HEK293 (cell line): Measurements from ENCODE around the gene CCDC116.

ENCODE experiments used
- CTCF ChIA-PET: fragments of 350-600 bp; formaldehyde crosslinking; extraction: SDS; loops from one replicate; lab custom pipeline; 2021; ENCODE audit warnings: antibody characterized with exemption; lab: Yijun Ruan, JAX
- POLR2A ChIA-PET: fragments of 300-600 bp; formaldehyde crosslinking; extraction: SDS; loops from one replicate; lab custom pipeline; 2020; ENCODE audit warnings: antibody characterized with exemption, inconsistent platforms; lab: Yijun Ruan, JAX
- H3K27ac ChIP-seq: fragments of 200-500 bp; sonication (Bioruptor generic); 2 replicates; pipeline ENCODE4 v1.5.1; 2014; ENCODE audit warnings: low read depth, low read length, control low read depth, inconsistent platforms; ENCODE audit errors: extremely low read depth
- H3K36me3 ChIP-seq, 2 experiments: fragments of 200-500 bp in 1 of 2; sonication (Bioruptor generic) in 1 of 2; 1 replicate in 1 of 2; 2 replicates in 1 of 2; pipeline ENCODE4 v1.5.1; 2014 to 2017; ENCODE audit warnings: inconsistent platforms in 2 of 2, low read length in 2 of 2; ENCODE audit not compliant: control insufficient read depth in 2 of 2, insufficient read depth in 1 of 2
- H3K4me1 ChIP-seq: fragments of 200-500 bp; sonication (Bioruptor generic); 2 replicates; pipeline ENCODE4 v1.5.1; 2014; ENCODE audit warnings: mild to moderate bottlenecking, low read length, inconsistent platforms; ENCODE audit not compliant: control insufficient read depth, insufficient read depth
- H3K4me3 ChIP-seq: 2 replicates; pipeline ENCODE4 v1.5.1; 2011; ENCODE audit warnings: low read depth, mild to moderate bottlenecking, control low read depth, low read length, moderate library complexity
- H3K9me3 ChIP-seq: fragments of 200-500 bp; sonication (Bioruptor generic); 2 replicates; pipeline ENCODE4 v1.5.1; 2014; ENCODE audit warnings: low read depth, low read length, inconsistent platforms; ENCODE audit not compliant: control insufficient read depth, insufficient read depth
- BCL11A ChIP-seq: fragments of 450-650 bp; formaldehyde crosslinking; IDR thresholded peaks from 2 replicates; pipeline ENCODE4 v1.5.1; 2016; ENCODE audit warnings: low read depth, missing biosample characterization, missing genetic modification characterization
- GLIS2 ChIP-seq: fragments of 450-650 bp; formaldehyde crosslinking; IDR thresholded peaks from 2 replicates; pipeline ENCODE4 v1.5.1; 2016; ENCODE audit warnings: missing biosample characterization, missing genetic modification characterization
- HOXD13 ChIP-seq: sonication (generic); formaldehyde crosslinking; IDR thresholded peaks from 2 replicates; pipeline ENCODE4 v1.8.0; 2022; ENCODE audit warnings: missing genetic modification reagents, borderline replicate concordance
- KLF1 ChIP-seq: fragments of 450-650 bp; formaldehyde crosslinking; IDR thresholded peaks from 2 replicates; pipeline ENCODE4 v1.5.1; 2016; ENCODE audit warnings: missing biosample characterization, missing genetic modification characterization
- KLF10 ChIP-seq: fragments of 450-650 bp; IDR thresholded peaks from 2 replicates; pipeline ENCODE4 v1.5.1; 2018; ENCODE audit warnings: missing biosample characterization, mild to moderate bottlenecking, missing genetic modification characterization
- KLF17 ChIP-seq: fragments of 450-650 bp; formaldehyde crosslinking; IDR thresholded peaks from 2 replicates; pipeline ENCODE4 v1.5.1; 2016; ENCODE audit warnings: missing biosample characterization, missing genetic modification characterization
- MEIS1 ChIP-seq: sonication (generic); formaldehyde crosslinking; IDR thresholded peaks from 2 replicates; pipeline ENCODE4 v1.8.1; 2022; ENCODE audit warnings: missing genetic modification reagents, mild to moderate bottlenecking, borderline replicate concordance
- MYNN ChIP-seq: fragments of 450-650 bp; formaldehyde crosslinking; IDR thresholded peaks from 2 replicates; pipeline ENCODE4 v1.5.1; 2016; ENCODE audit warnings: missing biosample characterization, missing genetic modification characterization, borderline replicate concordance
- PRDM10 ChIP-seq: fragments of 450-650 bp; formaldehyde crosslinking; IDR thresholded peaks from 2 replicates; pipeline ENCODE4 v1.5.1; 2016; ENCODE audit warnings: missing biosample characterization, missing genetic modification characterization
- SCRT2 ChIP-seq: fragments of 450-650 bp; formaldehyde crosslinking; IDR thresholded peaks from 2 replicates; pipeline ENCODE4 v1.5.1; 2016; ENCODE audit warnings: missing biosample characterization, missing genetic modification characterization
- SP2 ChIP-seq: fragments of 450-650 bp; formaldehyde crosslinking; IDR thresholded peaks from 2 replicates; pipeline ENCODE4 v1.5.1; 2016; ENCODE audit warnings: missing biosample characterization, missing genetic modification characterization
- YY1 ChIP-seq: fragments of 450-650 bp; formaldehyde crosslinking; IDR thresholded peaks from 2 replicates; pipeline ENCODE4 v1.5.1; 2018; ENCODE audit warnings: missing biosample characterization, missing genetic modification characterization
- ZBTB10 ChIP-seq: fragments of 450-650 bp; formaldehyde crosslinking; IDR thresholded peaks from 2 replicates; pipeline ENCODE4 v1.5.1; 2016; ENCODE audit warnings: missing biosample characterization, missing genetic modification characterization
- ZBTB48 ChIP-seq: fragments of 450-650 bp; formaldehyde crosslinking; IDR thresholded peaks from 2 replicates; pipeline ENCODE4 v1.5.1; 2016; ENCODE audit warnings: missing biosample characterization, missing genetic modification characterization
- ZBTB7A ChIP-seq: fragments of 450-650 bp; formaldehyde crosslinking; IDR thresholded peaks from 2 replicates; pipeline ENCODE4 v1.5.1; 2016; ENCODE audit warnings: low read depth, missing biosample characterization, missing genetic modification characterization
- ZBTB8A ChIP-seq: fragments of 450-650 bp; formaldehyde crosslinking; IDR thresholded peaks from 2 replicates; pipeline ENCODE4 v1.5.1; 2016; ENCODE audit warnings: missing biosample characterization, missing genetic modification characterization
- ZNF324 ChIP-seq: fragments of 450-650 bp; formaldehyde crosslinking; IDR thresholded peaks from 2 replicates; pipeline ENCODE4 v1.5.1; 2016; ENCODE audit warnings: missing biosample characterization, missing genetic modification characterization
- ZNF341 ChIP-seq: fragments of 450-650 bp; formaldehyde crosslinking; IDR thresholded peaks from 2 replicates; pipeline ENCODE4; 2016; ENCODE audit warnings: low read depth, missing biosample characterization, missing genetic modification characterization
- ZNF501 ChIP-seq: fragments of 450-650 bp; formaldehyde crosslinking; IDR thresholded peaks from 2 replicates; pipeline ENCODE4 v1.5.1; 2016; ENCODE audit warnings: missing biosample characterization, missing genetic modification characterization
- ZNF561 ChIP-seq: fragments of 450-650 bp; IDR thresholded peaks from 2 replicates; pipeline ENCODE4 v1.5.1; 2018; ENCODE audit warnings: missing biosample characterization, missing genetic modification characterization, borderline replicate concordance
- ZNF600 ChIP-seq: fragments of 450-650 bp; formaldehyde crosslinking; IDR thresholded peaks from 2 replicates; pipeline ENCODE4 v1.5.1; 2016; ENCODE audit warnings: missing biosample characterization, missing genetic modification characterization
- ZNF792 ChIP-seq: fragments of 450-650 bp; formaldehyde crosslinking; IDR thresholded peaks from 2 replicates; pipeline ENCODE4 v1.5.1; 2016; ENCODE audit warnings: missing biosample characterization, missing genetic modification characterization

Gene CCDC116

GRCh38 chr22:21652547-21653545 is 20.3 kb downstream of the CCDC116 start:
- H3K9me3 ChIP-seq: no peaks in the 10 kb centered on the region
- H3K4me1 ChIP-seq: no peaks in the 10 kb centered on the region
- H3K27ac ChIP-seq: peak overlapping the region; percentile 48; the same call in 1 of the 2 replicates
- H3K4me3 ChIP-seq: peak overlapping the region; percentile 83
- CTCF ChIA-PET: interaction anchor here (1.2 to 4.8 kb wide), 2 partner anchors 10 to 20 kb away, joined by 3 to 25 read pairs; partner anchors contain the start of genes CCDC116 and SDF2L1
- POLR2A ChIA-PET: interaction anchor here (0.8 to 3.2 kb wide), 4 partner anchors 10 to 25 kb away, joined by 4 to 18 read pairs (median 9); partner anchors contain the start of genes PPIL2 and SDF2L1
- TF ChIP-seq ZNF324 (tag by site-specific recombination) (no peak), ZBTB10 (0 out of 2 replicates have a peak, but pooled peaks have one; percentile 2), ZBTB8A (tag by site-specific recombination) (peak; percentile 67), KLF1 (0 out of 2 replicates have a peak, but pooled peaks have one; percentile 37), GLIS2 (tag by site-specific recombination) (peak; percentile 48; the same call in 1 of the 2 replicates), HOXD13 (CRISPR knock-in tag) (no peak), ZNF501 (tag by site-specific recombination) (0 out of 2 replicates have a peak, but pooled peaks have one; percentile 13)
- TF ChIP-seq, all 188 proteins: peak for 5
- peaks cover 0 to 33% of the 10 kb centered on the region in 2 experiments; a peak in 2 of 3 replicates for H3K36me3 ChIP-seq

GRCh38 chr22:21657020-21657359 is 24.4 kb downstream of the CCDC116 start:
- H3K4me1 ChIP-seq: no peaks in the 10 kb centered on the region
- no peak overlapping the region for H3K27ac ChIP-seq
- peak overlapping the region; percentile 50 for H3K4me3 ChIP-seq
- TF ChIP-seq ZBTB7A (tag by site-specific recombination) (0 out of 2 replicates have a peak, but pooled peaks have one; percentile 63), KLF17 (no peak), YY1 (tag by site-specific recombination) (no peak), KLF10 (tag by site-specific recombination) (no peak), ZNF792 (tag by site-specific recombination) (peak; percentile 28; the same call in 1 of the 2 replicates), ZNF341 (no peak), MEIS1 (CRISPR knock-in tag) (no peak), BCL11A (peak; percentile 19; the same call in 1 of the 2 replicates), ZNF561 (tag by site-specific recombination) (no peak), SCRT2 (tag by site-specific recombination) (peak; percentile 79), ZBTB48 (tag by site-specific recombination) (0 out of 2 replicates have a peak, but pooled peaks have one; percentile 12), PRDM10 (tag by site-specific recombination) (0 out of 2 replicates have a peak, but pooled peaks have one; percentile 28), SP2 (0 out of 2 replicates have a peak, but pooled peaks have one; percentile 38), ZNF600 (tag by site-specific recombination) (peak; percentile 60; the same call in 1 of the 2 replicates), MYNN (tag by site-specific recombination) (no peak)
- TF ChIP-seq, all 188 proteins: peak for 8
- POLR2A ChIA-PET: interaction anchor here (0.9 kb wide), 1 partner anchor 9 kb away, joined by 3 read pairs; the partner anchor contains the start of gene PPIL2
- CTCF ChIA-PET: interaction anchor here (0.9 kb wide), 1 partner anchor 14 kb away, joined by 3 read pairs; no protein-coding TSS in a partner anchor
- Histone ChIP-seq H3K36me3 (peaks cover 0 to 18% of the 10 kb centered on the region in 2 experiments; a peak in 2 of 3 replicates), H3K9me3 (no peaks in the 10 kb centered on the region)
